Colon (tissue), 2 donors: ENCODE measurements around the gene ANKS1B.

Experiments
- FAIRE-seq: peaks from 2 replicates; lab custom pipeline; 2012; peaks lifted over from hg19 to GRCh38; lab: Jason Lieb, UNC
- donor health status: control.
- donor health status: control.

ANKS1B gene

DNA sequence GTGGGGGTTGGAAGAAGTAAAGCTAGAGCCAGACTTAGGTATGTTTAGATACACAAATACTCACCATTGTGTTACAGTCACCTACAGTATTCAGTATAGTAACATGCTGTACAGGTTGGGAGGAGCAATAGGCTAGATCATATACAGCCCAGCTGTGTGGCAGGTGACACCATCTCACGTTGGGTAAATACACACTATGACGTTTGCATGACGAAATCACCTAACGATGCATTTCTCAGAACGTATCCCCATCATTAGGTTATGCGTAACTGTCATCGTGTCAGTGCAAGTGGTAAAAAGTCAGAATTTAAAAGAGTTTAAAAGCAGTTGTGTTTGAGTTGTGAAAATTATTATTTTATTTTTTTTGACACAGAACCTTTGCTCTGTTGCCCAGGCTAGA lies 1172.5 kb downstream of the ANKS1B start:
- FAIRE-seq: no peak

DNA sequence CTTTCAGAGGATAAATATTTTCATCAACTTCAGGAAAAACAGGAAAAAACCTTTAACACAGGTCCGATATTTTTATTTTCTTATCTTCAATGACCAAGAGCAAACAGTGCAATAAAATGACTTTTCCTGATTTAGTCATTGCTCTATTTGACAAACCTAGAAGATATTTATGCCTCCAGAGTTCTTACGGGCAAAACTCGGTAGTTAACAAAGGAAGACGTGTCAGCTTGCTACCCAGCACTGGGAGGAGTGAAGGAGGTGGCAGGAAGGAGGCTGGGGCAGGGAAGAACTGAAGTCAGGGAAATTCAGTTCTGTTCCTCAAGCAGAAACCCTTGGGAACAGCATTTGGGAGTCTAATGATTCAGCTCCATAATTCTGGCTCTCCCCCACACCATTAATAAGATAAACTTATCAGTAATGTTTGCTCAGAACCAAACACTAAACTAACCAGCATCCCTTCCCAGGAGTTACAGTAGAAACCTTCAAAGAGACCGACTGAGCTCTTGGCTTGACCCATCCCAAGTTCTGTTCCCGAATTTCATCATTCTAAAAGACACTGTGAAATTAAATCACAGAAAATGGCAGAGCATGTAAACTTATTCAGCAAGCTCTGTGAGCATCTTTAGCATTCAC lies 1176.4 kb downstream of the ANKS1B start:
- FAIRE-seq: no peak

DNA sequence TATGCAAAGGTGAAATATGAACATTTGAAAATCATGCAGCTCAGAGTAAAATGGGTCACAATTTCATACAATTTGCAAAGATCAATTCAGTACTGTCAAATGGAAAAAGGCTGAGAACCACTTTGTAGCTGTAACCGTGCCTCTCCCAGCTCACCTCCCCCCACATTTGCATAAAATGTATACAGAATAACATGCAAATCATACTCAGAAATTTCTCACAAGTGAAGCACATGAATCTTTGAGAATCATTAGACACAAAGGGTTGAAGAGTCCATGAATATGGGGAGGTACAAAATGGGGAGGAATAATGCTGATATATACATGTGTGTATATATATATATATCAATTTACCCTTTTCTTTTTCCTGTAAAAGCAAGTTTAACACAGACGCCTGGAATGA lies 1177.5 kb downstream of the ANKS1B start:
- FAIRE-seq: no peak

DNA sequence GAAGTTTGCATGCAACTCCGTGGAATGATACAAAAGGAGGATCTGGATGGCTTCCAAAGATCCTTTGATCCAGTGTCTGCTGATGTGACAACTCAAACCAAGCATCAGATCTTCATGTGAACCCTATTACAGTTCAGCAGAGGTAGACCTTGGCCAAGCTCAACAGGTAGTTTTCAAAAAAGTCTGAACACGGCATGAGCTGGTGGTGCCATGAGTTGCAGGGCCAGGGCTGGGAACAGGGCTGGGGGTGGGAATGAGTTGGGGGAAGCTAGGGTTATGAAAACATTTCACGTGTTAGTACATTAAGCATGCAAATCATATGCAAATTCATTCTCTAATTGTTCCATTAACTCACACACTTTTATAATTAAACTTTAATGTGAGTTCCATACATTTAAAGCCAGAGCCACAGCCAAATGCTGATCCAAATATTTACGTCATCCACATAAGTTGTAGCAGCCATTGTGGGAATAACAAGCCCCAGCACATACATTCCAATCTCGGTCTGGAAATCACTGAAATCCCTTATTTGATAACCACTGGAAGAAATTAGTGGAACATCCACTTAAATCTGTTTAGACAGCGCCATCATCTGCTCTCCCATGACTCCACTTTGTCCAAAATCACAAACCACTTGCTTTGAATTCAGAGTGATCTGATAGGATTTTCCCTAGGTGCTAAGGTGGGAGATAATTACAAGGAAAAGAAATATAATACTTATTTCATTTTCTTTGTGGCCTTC lies 1181.1 kb downstream of the ANKS1B start:
- FAIRE-seq: no peak

DNA sequence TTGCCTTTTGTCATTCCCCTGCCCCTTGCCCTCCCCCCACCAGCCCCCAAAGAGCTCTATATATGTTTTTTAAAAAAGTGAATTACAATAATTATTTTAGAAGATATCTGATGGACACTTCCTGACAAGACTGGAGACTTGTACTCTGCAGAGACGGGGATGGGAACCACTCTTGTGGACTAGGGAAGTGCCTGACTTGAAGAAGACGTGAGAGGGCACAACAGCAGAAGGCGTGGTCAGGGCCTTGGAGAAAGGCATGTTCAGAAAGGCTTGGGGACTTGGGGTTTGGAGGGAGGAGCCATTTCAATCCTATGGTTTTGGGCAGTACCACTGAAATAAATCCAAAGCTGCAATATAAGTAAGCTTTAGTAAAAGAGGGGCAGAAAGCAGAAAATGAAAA lies 1184.9 kb downstream of the ANKS1B start:
- FAIRE-seq: no peak

DNA sequence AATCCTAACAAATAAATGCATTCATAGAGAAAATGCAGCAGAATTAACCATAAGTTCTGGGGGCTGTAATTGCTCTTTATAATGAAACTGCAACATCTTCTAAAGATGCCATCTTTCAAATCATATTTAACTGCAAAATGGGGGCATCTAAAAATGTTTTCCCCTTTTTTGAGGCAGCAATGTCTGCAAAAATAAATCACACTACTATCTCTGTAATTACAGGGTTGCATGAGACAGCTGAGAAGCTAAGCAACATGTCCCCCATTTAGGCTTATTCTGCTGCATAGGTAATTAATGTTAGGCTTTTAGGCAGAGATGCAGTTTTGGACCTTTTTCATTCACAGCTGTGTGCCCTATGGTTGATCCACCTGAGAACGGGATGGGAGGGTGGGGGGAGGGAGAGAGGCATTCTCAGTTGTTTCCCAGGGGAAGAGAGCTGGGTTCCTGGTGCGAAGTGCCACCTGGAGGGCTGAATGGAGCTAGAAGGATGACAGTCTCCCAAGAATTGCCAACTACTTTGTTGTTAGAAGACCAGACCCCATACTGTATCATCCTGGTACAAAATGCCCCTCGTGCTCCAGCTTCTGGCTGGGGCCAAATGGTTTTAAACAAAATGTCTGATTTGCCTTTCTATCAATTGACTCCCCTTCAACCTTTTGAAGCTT lies 1185.5 kb downstream of the ANKS1B start:
- no peak for FAIRE-seq

DNA sequence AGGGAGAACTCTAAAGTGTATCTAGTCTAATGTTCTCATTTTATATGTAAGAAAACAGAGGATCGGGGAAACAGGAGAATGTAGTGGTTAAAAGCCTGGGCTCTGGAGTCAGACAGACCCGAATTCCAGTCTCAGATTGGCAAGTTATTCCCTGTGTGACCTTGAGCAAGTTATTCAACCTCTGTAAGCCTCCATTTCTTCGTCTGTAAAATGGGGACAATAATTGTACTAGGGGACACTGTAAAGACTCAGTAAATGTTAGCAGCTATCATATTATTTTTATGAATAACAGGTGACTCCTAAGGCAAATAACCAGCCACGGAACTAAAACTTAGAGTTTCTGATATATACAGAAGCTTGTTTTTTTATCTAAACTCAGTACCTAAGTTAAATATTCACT lies 1187.5 kb downstream of the ANKS1B start:
- no peak for FAIRE-seq

DNA sequence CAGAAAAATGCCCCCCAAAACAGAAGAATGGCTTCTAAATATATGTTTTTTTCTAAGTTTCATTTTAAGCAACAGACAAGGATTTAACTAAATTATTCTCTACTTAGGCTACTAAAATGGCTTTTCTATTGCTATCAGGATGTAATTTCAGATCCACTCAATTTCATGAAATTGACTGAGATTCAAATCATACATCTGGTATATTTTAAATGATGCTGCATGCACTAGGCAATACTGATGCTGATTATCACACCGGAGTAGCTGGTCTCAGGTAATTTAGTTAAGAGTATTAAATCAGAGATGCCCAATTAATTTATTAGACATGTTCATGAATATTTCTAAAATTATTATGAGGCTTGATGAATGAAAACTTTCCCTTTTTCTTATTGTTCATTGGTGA lies 1188.0 kb downstream of the ANKS1B start:
- FAIRE-seq: no peak

DNA sequence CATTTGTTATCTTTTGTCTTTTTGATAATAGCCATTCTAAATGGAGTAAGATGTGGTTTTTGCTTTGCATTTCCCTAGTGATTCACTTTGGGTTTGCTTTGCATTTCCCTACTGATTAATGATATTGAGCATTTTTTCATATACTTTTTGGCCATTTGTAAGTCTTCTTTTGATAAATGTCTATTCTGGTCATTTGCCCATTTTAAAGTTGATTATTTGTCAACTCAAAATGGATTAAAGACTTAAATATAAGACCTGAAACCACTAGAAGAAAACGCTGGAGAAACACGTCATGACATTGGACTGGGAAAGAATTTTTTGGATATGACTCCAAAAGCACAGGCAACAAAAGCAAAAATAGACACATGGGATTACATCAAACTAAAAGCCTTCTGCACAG lies 1191.6 kb downstream of the ANKS1B start:
- FAIRE-seq: no peak

- FAIRE-seq: no peak
These were observed 1193.3 kb downstream of the ANKS1B start for GRCh38 chr12:98791406-98791805.

DNA sequence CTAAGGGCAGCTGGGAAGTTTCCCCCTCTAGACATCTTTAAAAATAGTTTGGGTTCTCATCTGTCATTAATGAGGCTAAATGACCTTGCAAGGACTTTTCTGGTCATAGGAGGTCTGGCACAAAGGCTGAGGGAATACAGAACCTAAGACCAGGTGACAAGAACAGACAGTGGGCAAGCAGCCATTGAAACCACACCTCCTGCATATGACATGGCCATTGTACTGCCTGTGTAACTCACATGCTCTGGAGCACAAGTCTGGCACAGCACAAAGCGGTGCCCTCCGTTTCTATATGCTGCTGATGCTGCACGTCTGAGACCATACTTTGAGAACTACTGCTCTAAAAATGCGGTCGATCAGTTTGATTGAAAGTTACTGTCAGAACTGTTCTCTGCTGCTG lies 1196.3 kb downstream of the ANKS1B start:
- FAIRE-seq: no peak

- FAIRE-seq: no peak
These were observed 1198.1 kb downstream of the ANKS1B start for GRCh38 chr12:98786653-98787052.

DNA sequence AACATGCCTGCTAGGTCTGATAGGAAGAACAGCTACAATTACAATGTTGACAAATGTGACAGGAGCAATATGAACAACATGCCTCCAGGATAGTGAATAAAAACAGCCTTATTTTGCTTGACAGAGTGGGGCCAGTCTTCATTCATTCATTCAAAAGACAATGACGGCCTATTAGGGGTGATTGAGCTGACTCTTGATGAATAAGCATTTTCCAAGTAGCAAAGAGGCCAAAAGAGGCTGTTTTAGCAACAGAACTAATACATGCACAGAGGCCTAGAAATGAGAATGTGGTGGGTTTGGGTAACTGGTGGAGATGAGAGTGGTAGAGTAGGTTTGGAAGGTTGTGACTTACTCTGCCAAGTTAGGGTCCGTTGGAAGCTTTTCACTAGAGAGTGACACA lies 1201.3 kb downstream of the ANKS1B start:
- no peak for FAIRE-seq

GRCh38 chr12:98780261-98780660 lies 1204.5 kb downstream of the ANKS1B start:
- FAIRE-seq: no peak

DNA sequence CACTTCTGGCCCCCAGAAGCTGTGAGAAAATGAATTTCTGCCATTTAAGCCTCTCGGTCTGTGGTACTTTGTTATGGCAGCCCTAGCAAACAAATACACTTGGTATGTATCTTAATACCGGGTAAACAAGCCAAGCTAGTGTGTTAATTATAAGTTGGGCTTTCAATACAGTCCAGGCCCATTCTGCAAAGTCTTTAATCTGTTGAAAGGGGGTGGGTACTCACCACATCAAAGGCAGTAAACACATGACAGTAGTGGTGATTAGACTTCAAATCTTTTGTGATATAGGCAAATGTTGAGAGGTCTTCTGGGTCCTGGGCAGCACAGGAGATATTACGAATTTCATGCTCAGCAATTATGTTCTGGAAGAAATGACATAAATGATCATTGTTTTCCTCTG lies 1211.9 kb downstream of the ANKS1B start:
- no peak for FAIRE-seq

DNA sequence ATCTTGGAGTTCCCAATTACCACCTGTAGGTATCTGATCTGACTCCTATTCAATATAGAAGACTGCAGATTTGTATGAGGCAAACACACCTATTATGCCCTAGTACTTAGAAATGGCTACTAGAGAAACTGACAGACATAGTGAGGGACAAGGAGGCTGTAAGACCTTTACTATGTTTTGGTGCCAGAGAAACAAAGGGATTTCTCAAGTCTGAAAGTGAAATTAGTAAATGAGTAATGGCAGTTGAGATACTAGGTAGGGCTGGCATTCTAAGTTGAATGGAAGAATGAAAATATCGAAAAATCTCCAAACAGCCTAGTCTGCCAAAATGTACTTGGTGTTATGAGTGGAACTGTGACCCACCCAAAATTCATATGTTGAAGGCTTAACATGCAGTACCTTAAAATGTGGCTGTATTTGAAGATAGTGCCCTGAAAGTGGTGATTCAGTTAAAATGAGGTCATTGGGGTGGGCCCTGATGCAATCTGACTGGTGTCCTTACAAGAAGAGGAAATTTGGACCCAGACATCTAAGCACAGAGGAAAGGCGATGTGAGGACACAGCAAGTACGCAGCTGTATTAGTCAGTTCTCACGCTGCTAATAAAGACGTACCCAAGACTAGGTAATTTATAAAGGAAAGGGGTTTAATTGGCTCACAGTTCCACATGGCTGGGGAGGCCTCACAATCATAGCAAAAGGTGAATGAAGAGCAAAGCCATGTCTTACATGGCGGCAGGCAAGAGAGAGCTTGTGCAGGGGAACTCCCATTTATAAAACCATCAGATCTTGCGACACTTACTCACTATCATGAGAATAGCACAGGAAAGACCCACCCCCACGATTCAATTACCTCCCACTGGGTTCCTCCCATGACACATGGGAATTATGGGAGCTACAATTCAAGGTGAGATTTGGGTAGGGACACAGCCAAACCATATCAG lies 1212.7 kb downstream of the ANKS1B start:
- no peak for FAIRE-seq

GRCh38 chr12:98770230-98770629 lies 1214.5 kb downstream of the ANKS1B start:
- no peak for FAIRE-seq

DNA sequence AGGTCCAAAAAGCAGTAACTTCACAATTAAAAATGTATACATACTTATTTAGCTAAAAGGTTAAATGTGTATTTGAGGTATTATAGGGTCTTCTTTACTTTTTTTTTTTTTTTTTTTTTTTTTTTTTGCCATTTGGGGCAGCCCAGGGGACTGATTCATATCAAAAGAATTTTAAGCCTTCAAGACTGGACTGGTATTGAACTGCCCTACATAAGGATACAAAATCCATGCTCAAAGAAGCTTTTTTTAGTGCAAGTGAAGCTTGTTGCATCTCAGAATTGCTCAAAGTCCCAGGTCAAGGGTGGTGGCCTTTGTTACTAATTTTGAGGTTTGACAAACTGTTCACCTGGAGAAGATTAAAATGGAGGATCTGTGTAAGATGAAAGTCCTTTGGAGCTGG lies 1215.7 kb downstream of the ANKS1B start:
- no peak for FAIRE-seq

DNA sequence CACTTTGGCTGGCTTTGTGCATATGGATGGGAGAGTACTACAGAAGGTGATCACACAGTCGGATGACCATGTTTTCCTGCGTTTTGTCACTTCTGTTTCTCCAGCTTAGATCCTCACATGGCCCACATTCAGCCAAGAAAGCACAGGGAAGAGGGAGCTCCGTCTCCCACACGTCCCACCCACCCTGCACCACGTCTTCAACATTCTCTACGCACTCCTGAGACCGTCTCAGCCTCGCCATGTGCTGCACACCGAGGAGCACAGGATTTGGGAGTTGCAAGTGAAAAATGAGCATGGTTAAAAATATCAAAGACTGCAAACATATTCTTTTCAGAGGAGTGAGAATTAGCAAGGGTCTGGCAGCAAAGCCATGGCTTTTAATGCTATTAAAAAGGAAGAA lies 1217.5 kb downstream of the ANKS1B start:
- FAIRE-seq: no peak

- no peak for FAIRE-seq
These were observed 1221.1 kb downstream of the ANKS1B start for GRCh38 chr12:98763656-98764055.

DNA sequence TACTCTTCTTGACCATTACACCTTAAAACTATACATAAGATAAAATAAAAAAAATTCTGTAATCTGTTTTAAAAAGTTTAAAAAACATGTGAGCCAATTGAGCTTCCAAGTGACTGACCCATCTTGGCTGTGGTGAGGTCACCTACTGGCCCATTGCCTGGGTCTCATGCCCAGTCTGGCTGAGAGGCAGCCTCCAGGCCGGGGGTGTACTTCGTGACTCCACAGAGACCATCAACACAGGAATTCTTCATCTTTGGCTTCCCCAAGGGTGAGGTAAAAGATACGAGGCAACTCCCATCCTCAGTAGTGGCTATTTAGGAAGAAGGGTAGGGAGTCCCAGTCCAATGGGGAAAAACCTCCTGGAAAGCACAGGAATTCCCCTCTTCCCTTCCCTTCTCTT lies 1226.4 kb downstream of the ANKS1B start:
- no peak for FAIRE-seq

DNA sequence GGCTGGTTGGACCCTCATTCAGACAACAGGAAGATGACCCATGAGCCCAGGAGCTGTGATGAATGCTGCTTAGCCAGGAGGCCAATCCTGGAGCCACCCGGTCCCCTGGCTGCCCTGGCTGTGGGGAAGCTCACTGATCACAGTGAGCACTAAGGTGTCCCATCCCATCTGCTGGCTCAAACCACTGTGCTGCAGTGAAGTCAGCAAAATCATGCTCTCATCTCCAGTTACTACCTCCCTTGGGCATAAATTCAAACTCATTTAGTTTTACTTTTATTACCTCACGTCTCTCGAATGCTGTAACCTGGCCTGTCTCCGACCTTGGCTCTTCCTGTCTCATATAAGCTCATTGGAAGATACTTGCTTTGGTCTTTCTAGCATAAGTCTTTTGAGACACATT lies 1227.3 kb downstream of the ANKS1B start:
- no peak for FAIRE-seq
